OCI-LY3 (cell line): ENCODE measurements around the gene MTFMT.

ENCODE experiments used
- EZH2phosphoT487 ChIP-seq: fragments of 200-600 bp; shearing (Covaris generic); IDR thresholded peaks from 2 replicates; pipeline ENCODE4 v1.6.1; 2018; ENCODE audit warnings: antibody characterized with exemption, mixed run types, low read depth
- TF ChIP-seq, protein P1 (sequence below): fragments of 200-600, 300-600 bp; sonication (generic); IDR thresholded peaks from 2 replicates; pipeline ENCODE4 v1.5.1; 2014; ENCODE audit warnings: antibody characterized with exemption, low read length, low read depth

DNA sequence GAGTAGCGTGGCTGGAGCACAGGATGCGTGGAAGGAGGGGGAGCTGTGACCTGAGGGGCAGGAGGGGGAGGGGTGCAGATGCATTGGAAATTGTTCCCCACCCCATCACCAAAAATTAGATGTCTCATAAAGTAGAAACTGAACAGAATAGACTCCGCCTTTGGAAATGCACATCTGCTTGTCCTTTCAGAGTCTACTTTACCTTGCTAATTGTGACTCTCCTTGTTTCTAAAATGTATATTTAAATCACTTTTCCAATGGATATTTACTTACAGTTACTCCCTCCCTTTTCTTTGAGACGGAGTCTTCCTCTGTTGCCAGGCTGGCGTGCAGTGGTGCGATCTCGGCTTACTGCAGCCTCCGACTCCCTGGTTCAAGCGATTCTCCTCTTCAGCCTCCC, 70.3 kb downstream of the MTFMT start:
- TF ChIP-seq, protein P1, sequence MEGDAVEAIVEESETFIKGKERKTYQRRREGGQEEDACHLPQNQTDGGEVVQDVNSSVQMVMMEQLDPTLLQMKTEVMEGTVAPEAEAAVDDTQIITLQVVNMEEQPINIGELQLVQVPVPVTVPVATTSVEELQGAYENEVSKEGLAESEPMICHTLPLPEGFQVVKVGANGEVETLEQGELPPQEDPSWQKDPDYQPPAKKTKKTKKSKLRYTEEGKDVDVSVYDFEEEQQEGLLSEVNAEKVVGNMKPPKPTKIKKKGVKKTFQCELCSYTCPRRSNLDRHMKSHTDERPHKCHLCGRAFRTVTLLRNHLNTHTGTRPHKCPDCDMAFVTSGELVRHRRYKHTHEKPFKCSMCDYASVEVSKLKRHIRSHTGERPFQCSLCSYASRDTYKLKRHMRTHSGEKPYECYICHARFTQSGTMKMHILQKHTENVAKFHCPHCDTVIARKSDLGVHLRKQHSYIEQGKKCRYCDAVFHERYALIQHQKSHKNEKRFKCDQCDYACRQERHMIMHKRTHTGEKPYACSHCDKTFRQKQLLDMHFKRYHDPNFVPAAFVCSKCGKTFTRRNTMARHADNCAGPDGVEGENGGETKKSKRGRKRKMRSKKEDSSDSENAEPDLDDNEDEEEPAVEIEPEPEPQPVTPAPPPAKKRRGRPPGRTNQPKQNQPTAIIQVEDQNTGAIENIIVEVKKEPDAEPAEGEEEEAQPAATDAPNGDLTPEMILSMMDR: no peak
- no peak for TF ChIP-seq EZH2phosphoT487
